NCI-H446 (cell line): Measurements from ENCODE around the gene NFASC.

Experiments
- DNase-seq, 2 experiments: peaks; one replicate each; lab custom pipeline; 2025; lab: John Stamatoyannopoulos, UW

NFASC gene

GRCh38 chr1:205009670-205010069 lies 139.0 kb downstream of the NFASC start:
- peak; percentile 90 to 97 for DNase-seq

- peak in 1 of 2 experiments; percentile 55 for DNase-seq
Observed at GRCh38 chr1:205012391-205013140, 141.9 kb downstream of the NFASC start.

GRCh38 chr1:205013683-205014367 lies 143.2 kb downstream of the NFASC start:
- peak; percentile 96 for DNase-seq

- peak; percentile 61 to 80 for DNase-seq
Observed at GRCh38 chr1:205014783-205015182, 144.1 kb downstream of the NFASC start.

- peak in 1 of 2 experiments; percentile 79 for DNase-seq
Observed at GRCh38 chr1:205015241-205015640, 144.6 kb downstream of the NFASC start.

GRCh38 chr1:205016075-205016474 lies 145.4 kb downstream of the NFASC start:
- DNase-seq, result no peak

- no peak for DNase-seq
Observed at GRCh38 chr1:205016584-205016983, 145.9 kb downstream of the NFASC start.

- peak in 1 of 2 experiments; percentile 53 for DNase-seq
Observed at GRCh38 chr1:205017001-205017400, 146.3 kb downstream of the NFASC start.

- DNase-seq, result no peak
Observed at GRCh38 chr1:205017766-205018165, 147.1 kb downstream of the NFASC start.

GRCh38 chr1:205018381-205018780 lies 147.7 kb downstream of the NFASC start:
- DNase-seq, result no peak

GRCh38 chr1:205020466-205020865 lies 149.8 kb downstream of the NFASC start:
- peak in 1 of 2 experiments; percentile 43 for DNase-seq

- DNase-seq, result no peak
Observed at GRCh38 chr1:205024679-205025078, 154.0 kb downstream of the NFASC start.

GRCh38 chr1:205025239-205025638 lies 154.6 kb downstream of the NFASC start:
- no peak for DNase-seq

- no peak for DNase-seq
Observed at GRCh38 chr1:205026181-205026580, 155.5 kb downstream of the NFASC start.

GRCh38 chr1:205028390-205028789 lies 157.7 kb downstream of the NFASC start:
- DNase-seq, result peak in 1 of 2 experiments; percentile 37

GRCh38 chr1:205028924-205029323 lies 158.3 kb downstream of the NFASC start:
- no peak for DNase-seq

- no peak for DNase-seq
Observed at GRCh38 chr1:205030241-205030640, 159.6 kb downstream of the NFASC start.

- DNase-seq, result no peak
Observed at GRCh38 chr1:205030896-205031295, 160.2 kb downstream of the NFASC start.

GRCh38 chr1:205032508-205032907 lies 161.8 kb downstream of the NFASC start:
- peak; percentile 94 to 98 for DNase-seq

GRCh38 chr1:205037539-205037938 lies 166.9 kb downstream of the NFASC start:
- no peak for DNase-seq

- DNase-seq, result no peak
Observed at GRCh38 chr1:205038132-205038786, 167.6 kb downstream of the NFASC start.

GRCh38 chr1:205041001-205041715 lies 170.5 kb downstream of the NFASC start:
- peak; percentile 89 to 94 for DNase-seq
